D721Med (cell line): ENCODE measurements around the gene SLC39A5.

Source experiments
- DNase-seq: peaks from one replicate; pipeline ENCODE4 v3.0.0; 2011; ENCODE audit warnings: low spot score; ENCODE audit not compliant: insufficient read length
- FAIRE-seq: peaks from 2 replicates; lab custom pipeline; 2011; peaks lifted over from hg19 to GRCh38; lab: Jason Lieb, UNC
- TF ChIP-seq, protein P1 (sequence below): IDR thresholded peaks from 2 replicates; pipeline ENCODE4 v1.5.1; 2012; ENCODE audit warnings: mild to moderate bottlenecking, control low read depth; ENCODE audit not compliant: insufficient read depth; ENCODE audit errors: missing control alignments

Gene SLC39A5

DNA sequence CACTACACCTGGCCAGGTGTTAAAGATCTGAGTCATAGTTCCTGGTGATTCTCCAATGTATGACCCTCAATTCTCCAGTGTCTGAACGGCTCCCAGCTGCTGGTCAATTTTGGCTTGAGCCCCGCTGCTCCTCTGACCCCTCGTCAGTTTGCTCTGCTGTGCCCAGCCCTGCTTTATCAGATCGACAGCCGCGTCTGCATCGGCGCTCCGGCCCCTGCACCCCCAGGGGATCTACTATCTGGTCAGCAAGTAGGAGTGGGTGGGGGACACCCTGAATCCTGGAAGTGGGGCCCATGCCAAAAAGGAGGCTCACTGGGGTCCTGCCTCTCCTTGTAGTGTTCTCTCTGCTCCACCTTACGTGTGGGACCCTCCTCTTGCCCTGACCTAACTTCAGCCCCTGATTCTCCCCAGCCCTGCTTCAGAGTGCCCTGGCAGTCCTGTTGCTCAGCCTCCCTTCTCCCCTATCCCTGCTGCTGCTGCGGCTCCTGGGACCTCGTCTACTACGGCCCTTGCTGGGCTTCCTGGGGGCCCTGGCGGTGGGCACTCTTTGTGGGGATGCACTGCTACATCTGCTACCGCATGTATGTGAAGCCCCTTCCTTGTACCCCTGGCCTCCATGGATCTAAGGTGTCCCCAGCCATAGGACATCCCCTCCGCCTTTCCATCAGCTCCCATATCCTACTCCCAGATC lies 5.0 kb downstream of the SLC39A5 start:
- TF ChIP-seq, protein P1, sequence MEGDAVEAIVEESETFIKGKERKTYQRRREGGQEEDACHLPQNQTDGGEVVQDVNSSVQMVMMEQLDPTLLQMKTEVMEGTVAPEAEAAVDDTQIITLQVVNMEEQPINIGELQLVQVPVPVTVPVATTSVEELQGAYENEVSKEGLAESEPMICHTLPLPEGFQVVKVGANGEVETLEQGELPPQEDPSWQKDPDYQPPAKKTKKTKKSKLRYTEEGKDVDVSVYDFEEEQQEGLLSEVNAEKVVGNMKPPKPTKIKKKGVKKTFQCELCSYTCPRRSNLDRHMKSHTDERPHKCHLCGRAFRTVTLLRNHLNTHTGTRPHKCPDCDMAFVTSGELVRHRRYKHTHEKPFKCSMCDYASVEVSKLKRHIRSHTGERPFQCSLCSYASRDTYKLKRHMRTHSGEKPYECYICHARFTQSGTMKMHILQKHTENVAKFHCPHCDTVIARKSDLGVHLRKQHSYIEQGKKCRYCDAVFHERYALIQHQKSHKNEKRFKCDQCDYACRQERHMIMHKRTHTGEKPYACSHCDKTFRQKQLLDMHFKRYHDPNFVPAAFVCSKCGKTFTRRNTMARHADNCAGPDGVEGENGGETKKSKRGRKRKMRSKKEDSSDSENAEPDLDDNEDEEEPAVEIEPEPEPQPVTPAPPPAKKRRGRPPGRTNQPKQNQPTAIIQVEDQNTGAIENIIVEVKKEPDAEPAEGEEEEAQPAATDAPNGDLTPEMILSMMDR = no peak
- DNase-seq (no peak), FAIRE-seq (no peak)

DNA sequence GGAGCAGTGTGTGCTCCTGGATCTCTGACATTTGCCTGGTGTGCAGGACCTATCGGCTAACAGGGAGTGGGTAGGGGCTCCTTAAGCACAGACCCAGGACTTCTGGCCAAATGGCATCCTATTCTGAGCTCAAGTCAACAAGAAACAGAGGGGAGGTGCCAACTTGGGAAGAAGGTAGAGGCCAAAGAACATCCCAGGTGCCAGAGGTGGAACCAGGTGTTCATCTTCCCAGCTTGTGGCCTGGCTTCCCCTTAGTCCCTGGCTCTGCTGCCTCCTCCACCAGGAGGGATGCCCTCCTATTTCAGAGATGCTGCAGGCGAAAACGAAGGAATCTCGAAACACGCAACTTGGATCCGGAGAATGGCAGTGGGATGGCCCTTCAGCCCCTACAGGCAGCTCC lies 6.2 kb downstream of the SLC39A5 start:
- TF ChIP-seq, protein P1 = no peak
- FAIRE-seq (no peak), DNase-seq (no peak)

DNA sequence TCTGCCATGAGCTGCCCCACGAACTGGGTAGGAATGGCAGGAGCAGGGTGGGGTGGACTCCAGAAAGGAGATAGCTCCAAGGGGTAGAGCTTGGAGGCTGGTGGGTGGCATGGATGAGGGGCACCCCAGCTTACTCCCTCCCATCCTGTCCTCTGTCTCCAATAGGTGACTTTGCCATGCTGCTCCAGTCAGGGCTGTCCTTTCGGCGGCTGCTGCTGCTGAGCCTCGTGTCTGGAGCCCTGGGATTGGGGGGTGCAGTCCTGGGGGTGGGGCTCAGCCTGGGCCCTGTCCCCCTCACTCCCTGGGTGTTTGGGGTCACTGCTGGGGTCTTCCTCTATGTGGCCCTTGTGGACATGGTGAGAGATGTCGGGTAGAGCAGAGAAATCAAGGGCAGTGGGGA lies 7.1 kb downstream of the SLC39A5 start:
- TF ChIP-seq, protein P1 = no peak
- FAIRE-seq (no peak), DNase-seq (no peak)

DNA sequence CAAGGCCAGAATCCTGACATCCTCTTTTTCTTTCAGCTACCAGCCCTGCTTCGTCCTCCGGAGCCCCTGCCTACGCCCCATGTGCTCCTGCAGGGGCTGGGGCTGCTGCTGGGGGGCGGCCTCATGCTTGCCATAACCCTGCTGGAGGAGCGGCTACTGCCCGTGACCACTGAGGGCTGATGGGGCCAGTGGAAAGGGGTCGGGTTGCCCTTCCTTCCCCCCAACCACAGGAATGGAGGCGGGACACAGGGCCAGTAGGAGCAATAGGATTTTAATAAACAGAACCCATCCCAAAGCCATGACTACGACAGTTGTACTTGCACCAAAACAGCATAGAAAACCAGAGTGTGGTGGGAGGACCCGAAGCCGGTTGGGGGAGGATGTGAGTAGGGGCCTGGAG lies 7.7 kb downstream of the SLC39A5 start:
- no peak for DNase-seq
- FAIRE-seq = no peak
- TF ChIP-seq, protein P1 = no peak

DNA sequence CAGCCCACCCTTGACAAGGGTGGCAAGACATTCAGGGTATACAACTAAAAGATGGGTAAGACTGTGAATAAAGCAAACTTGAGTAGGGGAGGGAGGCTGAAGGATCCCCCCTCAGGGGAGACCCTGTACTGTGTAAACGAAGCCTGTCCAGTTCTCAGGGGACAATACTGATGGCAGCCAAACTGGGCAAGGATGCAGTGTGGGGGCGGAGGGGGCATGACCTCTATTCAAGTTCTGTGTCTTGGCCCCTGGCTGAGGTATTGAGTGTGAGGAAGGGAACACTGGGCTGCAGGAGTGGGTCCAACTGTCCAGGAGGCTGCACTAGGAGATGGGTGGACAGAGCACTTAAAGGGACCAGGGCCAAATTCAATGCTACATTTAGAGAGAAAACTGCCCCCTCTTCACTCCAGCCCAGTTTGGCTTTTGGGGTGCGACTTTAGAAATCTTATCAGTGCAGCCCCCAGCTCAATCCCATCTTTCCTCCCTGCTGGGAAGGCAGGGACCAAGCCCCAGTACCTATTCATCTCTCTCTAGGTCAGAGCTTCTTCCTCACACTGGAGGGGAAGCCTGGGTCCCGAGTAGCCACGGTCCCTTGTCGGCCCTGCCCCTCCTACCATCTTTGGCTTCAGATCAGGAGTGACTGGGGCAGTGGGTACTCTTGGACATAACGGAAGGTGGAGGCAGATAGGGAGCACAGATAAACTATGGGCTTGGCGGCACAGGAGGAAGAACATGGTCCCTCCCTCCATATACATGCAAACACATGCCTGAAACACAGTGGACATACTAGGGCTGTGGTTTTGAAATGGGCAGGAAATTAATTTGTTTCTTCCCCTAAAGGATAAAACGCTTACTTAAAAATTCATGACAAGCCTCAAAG lies 11.8 kb downstream of the SLC39A5 start:
- FAIRE-seq = no peak
- TF ChIP-seq, protein P1 = no peak
- DNase-seq = no peak

DNA sequence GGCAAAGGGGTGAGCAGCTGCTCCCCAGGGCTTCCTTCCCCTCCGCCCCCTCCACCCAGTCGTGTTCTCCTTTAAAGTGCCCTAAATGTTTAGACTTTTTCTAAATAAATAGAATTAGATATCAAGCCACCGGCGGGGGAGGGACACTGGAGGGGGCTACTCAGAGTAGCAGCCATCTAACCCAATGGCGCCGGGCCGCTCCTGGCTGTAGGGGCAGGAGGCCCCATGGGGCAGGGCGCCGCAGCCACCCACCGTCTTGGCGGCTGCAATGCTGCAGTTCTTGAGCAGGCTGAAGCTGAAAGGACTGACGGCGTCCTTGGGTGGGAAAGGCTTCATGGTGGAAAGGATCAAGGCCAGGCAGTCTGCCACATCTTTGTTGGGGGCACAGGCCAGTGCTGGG lies 13.1 kb downstream of the SLC39A5 start:
- DNase-seq (no peak), FAIRE-seq (no peak)
- TF ChIP-seq, protein P1 = no peak
